Liver (tissue), 3 donors: ENCODE results near the gene ACSBG1.

Experiments
- CTCF ChIP-seq: fragments of 150-350 bp; IDR thresholded peaks from 2 replicates; pipeline ENCODE4 v1.5.1; 2017; ENCODE audit warnings: improper control_type of control experiment, low read depth, low read length; ENCODE audit not compliant: missing input control
- EGR1 ChIP-seq, 2 donors: IDR thresholded peaks; 2 replicates each; pipeline ENCODE4 v1.6.1; 2016 to 2018; ENCODE audit warnings: antibody characterized with exemption in 2 of 2, low read depth in 2 of 2
- GABPA ChIP-seq, 2 donors: IDR thresholded peaks in 1 of 2; conservative IDR thresholded peaks in 1 of 2; 2 replicates each; pipeline ENCODE4 v1.6.1; 2016; ENCODE audit warnings: antibody characterized with exemption in 2 of 2, mild to moderate bottlenecking in 1 of 2, moderate library complexity in 1 of 2
- JUND ChIP-seq, 2 donors: IDR thresholded peaks; 2 replicates each; pipeline ENCODE4 v1.6.1; 2016; ENCODE audit warnings: antibody characterized with exemption in 2 of 2
- NR2F2 ChIP-seq: IDR thresholded peaks from 2 replicates; pipeline ENCODE4 v1.6.1; 2016; ENCODE audit warnings: antibody characterized with exemption
- REST ChIP-seq: IDR thresholded peaks from 2 replicates; pipeline ENCODE4 v1.6.1; 2016; ENCODE audit warnings: antibody characterized with exemption, mild to moderate bottlenecking
- YY1 ChIP-seq: IDR thresholded peaks from 2 replicates; pipeline ENCODE4 v1.6.1; 2016; ENCODE audit warnings: antibody characterized with exemption, mild to moderate bottlenecking
- ZBTB33 ChIP-seq: IDR thresholded peaks from 2 replicates; pipeline ENCODE4 v1.6.1; 2016; ENCODE audit warnings: antibody characterized with exemption
- donor health status: healthy.
- donor health status: healthy.

- TF ChIP-seq CTCF (no peak), REST (no peak), GABPA (IDR thresholded peaks at IDR 0.05 in 1 of 2, conservative IDR thresholded peaks at IDR 0.05 in 1 of 2) (no peak), YY1 (no peak), EGR1 (IDR thresholded peaks at IDR 0.05; ENCODE audit: low read depth in 2 of 2) (no peak), JUND (IDR thresholded peaks at IDR 0.05) (no peak), NR2F2 (no peak), ZBTB33 (no peak)
Measured at GRCh38 chr15:78171864-78172472, 62.4 kb downstream of the ACSBG1 start.
